Transverse colon (tissue), 4 donors: ENCODE data around the gene ZFC3H1.

Experiments
- CTCF ChIP-seq, 5 experiments: fragments of 200-600 bp in 3 of 5; fragments of 450-650 bp in 2 of 5; sonication (generic) in 3 of 5; IDR thresholded peaks; 1 replicate in 2 of 5; 2 replicates in 3 of 5; pipeline ENCODE4 v1.5.1; 2016 to 2017; ENCODE audit warnings: antibody characterized with exemption in 5 of 5, inconsistent platforms in 3 of 5, mild to moderate bottlenecking in 2 of 5, moderate library complexity in 1 of 5
- EP300 ChIP-seq: sonication (generic); formaldehyde crosslinking; IDR thresholded peaks from one replicate; pipeline ENCODE4 v1.6.1; 2017; ENCODE audit warnings: antibody characterized with exemption, low read depth
- POLR2A ChIP-seq: fragments of 450-650 bp; IDR thresholded peaks from one replicate; pipeline ENCODE4 v1.6.1; 2016; ENCODE audit warnings: antibody characterized with exemption, mild to moderate bottlenecking, moderate library complexity
- POLR2AphosphoS5 ChIP-seq, 3 donors: sonication (generic); formaldehyde crosslinking; IDR thresholded peaks; one replicate each; pipeline ENCODE4 v1.6.1; 2016; ENCODE audit warnings: antibody characterized with exemption in 3 of 3

DNA sequence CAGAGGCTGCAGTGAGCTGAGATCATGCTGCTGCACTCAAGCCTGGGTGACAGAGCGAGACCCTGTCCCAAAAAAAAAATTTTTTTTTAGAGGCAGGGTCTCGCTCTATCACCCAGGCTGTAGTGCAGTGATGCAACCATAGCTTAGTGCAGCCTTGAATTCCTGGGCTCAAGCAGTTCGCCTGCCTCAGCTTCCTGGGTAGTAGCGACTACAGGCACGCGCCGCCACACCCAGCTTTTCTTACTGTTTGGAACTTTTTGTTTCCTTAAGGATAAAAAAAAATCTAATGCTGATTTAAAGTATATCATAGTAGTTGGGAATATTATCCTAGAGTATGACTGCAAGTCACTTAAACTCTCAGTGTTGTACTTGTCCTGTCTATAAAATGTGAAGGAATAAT, 29.5 kb upstream of the ZFC3H1 start:
- TF ChIP-seq CTCF (IDR thresholded peaks at IDR 0.05) (no peak), POLR2A (no peak), EP300 (no peak), POLR2AphosphoS5 (IDR thresholded peaks at IDR 0.05) (peak in 1 of 3 donors; percentile 28)
